DOHH2 (cell line): ENCODE measurements around the gene IGF1R.

ENCODE experiments used
- CTCF ChIP-seq: fragments of 200-600 bp; sonication (generic); IDR thresholded peaks from one replicate; pipeline ENCODE4 v1.5.1; 2014; ENCODE audit warnings: antibody characterized with exemption, mild to moderate bottlenecking, low read depth, low read length; ENCODE audit not compliant: poor library complexity, severe bottlenecking
- EZH2phosphoT487 ChIP-seq: fragments of 200-600 bp; sonication (generic); IDR thresholded peaks from 2 replicates; pipeline ENCODE4 v1.6.1; 2017; ENCODE audit warnings: borderline replicate concordance, mild to moderate bottlenecking, antibody characterized with exemption, low read length, moderate library complexity, mixed read lengths

DNA sequence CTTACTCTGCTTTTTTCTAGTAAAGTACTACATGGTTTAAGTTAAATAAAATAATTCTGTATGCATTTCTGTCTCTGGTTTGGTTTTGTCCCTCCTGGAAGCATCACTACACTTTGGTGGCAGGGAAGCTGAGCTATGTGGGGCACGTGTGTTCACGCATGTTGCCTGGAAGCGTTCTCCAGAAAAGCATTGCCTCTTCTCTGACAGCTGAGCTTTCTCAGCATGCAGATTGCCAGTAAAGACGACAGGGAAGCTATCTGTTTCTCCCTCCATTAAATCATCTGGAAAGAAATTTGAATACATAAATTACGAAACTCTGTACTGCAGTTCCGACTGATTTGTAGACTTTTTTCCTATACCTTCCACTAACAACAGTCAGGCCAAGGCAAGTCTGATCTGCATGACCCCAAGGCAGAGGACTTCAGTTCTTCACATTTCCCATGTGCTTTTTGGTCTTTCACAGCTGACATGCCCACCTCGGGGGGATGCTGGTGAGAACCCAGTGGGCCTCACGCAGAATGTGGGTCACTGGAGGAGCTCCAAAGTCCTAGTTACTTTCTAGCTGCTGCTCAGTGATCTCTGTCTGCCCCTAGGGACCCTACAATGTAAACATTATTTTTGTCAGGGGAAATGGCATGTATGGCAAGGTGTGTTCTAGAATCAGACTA lies 316.3 kb downstream of the IGF1R start:
- TF ChIP-seq CTCF (no peak), EZH2phosphoT487 (no peak)
